A549 treated with RU486 at 1 μM for 4 hours (cell line): ENCODE measurements around the gene OR51G1. TPM values are rescaled to one million over a fixed set of nuclear protein-coding genes. Genes with fewer than 3 reads are reported as not detected.

ENCODE experiments used
- total RNA-seq: library from RNA; stranded (reverse); fragments of 200-300 nt; extraction: Qiagen RNA extraction; gene quantifications from 5 replicates; pipeline ENCODE4 v1.2.3, GENCODE V29; 2022; ENCODE audit warnings: low read depth

OR51G1 gene, protein sequence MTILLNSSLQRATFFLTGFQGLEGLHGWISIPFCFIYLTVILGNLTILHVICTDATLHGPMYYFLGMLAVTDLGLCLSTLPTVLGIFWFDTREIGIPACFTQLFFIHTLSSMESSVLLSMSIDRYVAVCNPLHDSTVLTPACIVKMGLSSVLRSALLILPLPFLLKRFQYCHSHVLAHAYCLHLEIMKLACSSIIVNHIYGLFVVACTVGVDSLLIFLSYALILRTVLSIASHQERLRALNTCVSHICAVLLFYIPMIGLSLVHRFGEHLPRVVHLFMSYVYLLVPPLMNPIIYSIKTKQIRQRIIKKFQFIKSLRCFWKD
- total RNA-seq: not detected in 5 replicates

GRCh38 chr11:4924239-4924638 is at the start of gene OR51G1:
TSS of gene OR51G1 (minus strand) at chr11:4924339. CDS start at chr11:4924339, 0 bp downstream.

GRCh38 chr11:4955613-4956012 is 31.5 kb upstream of the OR51G1 start, which contains the start of gene OR51A2:
TSS of gene OR51A2 (minus strand) at chr11:4955713. CDS start at chr11:4955713, 0 bp downstream.

DNA sequence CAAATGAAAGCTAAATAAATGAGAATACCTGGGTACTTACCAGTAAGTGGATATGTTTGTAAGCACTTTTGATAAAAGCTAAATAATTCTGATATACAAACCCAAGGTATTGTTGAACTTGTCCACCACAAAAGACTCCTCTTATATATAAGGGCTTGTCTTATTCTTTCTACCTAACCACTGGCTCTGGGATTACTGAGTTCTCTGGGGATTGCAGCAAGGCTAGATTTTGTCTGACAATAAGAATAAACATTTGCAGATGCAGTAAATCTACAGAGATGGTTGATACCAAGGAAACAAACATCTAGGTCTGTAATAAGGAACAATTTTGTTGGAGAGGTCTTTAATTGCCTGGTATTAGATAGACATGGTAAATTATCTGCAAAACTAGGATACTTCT is 23.4 kb upstream of the OR51G1 start, which contains the start of gene OR51A4:
Gene OR51A4 (minus strand): TSS at position 101 of the 400 bp plus-strand sequence. CDS start 505 bp downstream, outside the sequence.

DNA sequence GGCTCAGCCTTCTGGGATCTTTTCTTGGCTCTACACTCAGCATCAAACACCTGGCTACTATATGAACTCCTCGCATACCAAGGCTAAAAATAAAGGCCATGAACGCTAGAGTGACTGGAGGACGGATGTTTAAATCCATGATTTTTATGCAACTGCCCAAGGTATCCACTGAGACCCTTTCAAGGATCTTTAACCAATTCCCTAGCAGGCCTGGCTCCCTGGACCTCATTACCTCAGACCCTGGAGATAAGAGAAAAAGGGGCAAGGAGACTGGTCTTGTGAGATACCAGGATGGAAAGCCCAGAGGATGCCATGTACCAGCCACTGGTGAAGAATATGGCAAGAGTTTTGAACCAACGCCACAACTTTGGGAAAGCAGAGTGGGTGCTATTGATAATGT is 4.9 kb downstream of the OR51G1 start, which contains the start of gene OR51G2:
Gene OR51G2 (minus strand): TSS at position 101 of the 400 bp plus-strand sequence. CDS start 3,687 bp downstream, outside the sequence.

DNA sequence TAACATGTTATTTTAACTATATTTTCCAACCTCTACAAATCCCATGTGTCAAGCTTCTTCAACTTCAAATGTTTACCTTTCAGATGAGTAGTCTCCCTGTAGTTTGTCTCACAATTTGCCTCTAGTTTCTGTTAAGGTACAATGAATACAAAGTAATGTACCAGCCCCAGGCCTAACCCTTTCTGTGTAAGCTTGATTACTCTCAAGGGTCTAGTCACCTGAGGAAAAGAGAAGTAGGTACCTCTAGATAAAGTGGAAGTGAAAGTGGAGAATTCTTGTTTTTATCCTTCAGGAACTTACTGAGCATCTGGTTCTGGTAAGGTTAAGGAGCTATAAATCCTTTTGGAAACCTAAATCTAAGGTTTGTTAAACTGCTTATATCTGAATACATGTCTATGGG is 20.7 kb downstream of the OR51G1 start, which contains the start of gene OR51A7:
Gene OR51A7 (plus strand): TSS at position 300 of the 400 bp plus-strand sequence. CDS start 3,587 bp downstream, outside the sequence.

DNA sequence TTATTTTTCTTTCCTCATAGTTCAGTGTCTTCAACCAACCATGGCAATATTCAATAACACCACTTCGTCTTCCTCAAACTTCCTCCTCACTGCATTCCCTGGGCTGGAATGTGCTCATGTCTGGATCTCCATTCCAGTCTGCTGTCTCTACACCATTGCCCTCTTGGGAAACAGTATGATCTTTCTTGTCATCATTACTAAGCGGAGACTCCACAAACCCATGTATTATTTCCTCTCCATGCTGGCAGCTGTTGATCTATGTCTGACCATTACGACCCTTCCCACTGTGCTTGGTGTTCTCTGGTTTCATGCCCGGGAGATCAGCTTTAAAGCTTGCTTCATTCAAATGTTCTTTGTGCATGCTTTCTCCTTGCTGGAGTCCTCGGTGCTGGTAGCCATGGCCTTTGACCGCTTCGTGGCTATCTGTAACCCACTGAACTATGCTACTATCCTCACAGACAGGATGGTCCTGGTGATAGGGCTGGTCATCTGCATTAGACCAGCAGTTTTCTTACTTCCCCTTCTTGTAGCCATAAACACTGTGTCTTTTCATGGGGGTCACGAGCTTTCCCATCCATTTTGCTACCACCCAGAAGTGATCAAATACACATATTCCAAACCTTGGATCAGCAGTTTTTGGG is 42.2 kb downstream of the OR51G1 start, which contains the start of gene OR51T1:
Gene OR51T1 (plus strand): TSS at position 41 of the 641 bp plus-strand sequence. CDS start 0 bp downstream, at position 41.

Other genes starting within 250 kb of the OR51G1 start
- not detected in 5 replicates for gene OR51E2, start 226.5 kb downstream of the OR51G1 start, total RNA-seq
- not detected in 5 replicates for gene MMP26, start 219.6 kb downstream of the OR51G1 start, total RNA-seq
- gene OR51F1, start 154.4 kb downstream of the OR51G1 start, total RNA-seq: not detected in 5 replicates
- gene OR52R1, start 120.0 kb downstream of the OR51G1 start, total RNA-seq: not detected in 5 replicates
- not detected in 5 replicates for gene OR51F2, start 103.0 kb downstream of the OR51G1 start, total RNA-seq
- gene OR51S1, start 75.1 kb downstream of the OR51G1 start, total RNA-seq: not detected in 5 replicates
- not detected in 5 replicates for gene OR51T1, start 42.4 kb downstream of the OR51G1 start, total RNA-seq
- not detected in 5 replicates for gene OR51A7, start 20.6 kb downstream of the OR51G1 start, total RNA-seq
- gene OR51G2, start 5.0 kb downstream of the OR51G1 start, total RNA-seq: not detected in 5 replicates
- not detected in 5 replicates for gene OR51A4, start 23.3 kb upstream of the OR51G1 start, total RNA-seq
- gene OR51A2, start 31.4 kb upstream of the OR51G1 start, total RNA-seq: not detected in 5 replicates
- gene OR51L1, start 70.5 kb upstream of the OR51G1 start, total RNA-seq: not detected in 5 replicates
- gene OR52J3, start 122.2 kb upstream of the OR51G1 start, total RNA-seq: not detected in 5 replicates
- not detected in 5 replicates for gene OR52E2, start 135.3 kb upstream of the OR51G1 start, total RNA-seq
- not detected in 5 replicates for gene OR52E1, start 145.2 kb upstream of the OR51G1 start, total RNA-seq
- gene OR52A5, start 214.0 kb upstream of the OR51G1 start, total RNA-seq: not detected in 5 replicates
- gene OR52A1, start 230.4 kb upstream of the OR51G1 start, total RNA-seq: not detected in 5 replicates